ENCODE measurements around the gene SLC29A3. TPM values are rescaled to one million over a fixed set of nuclear protein-coding genes. Genes with fewer than 3 reads are reported as not detected.

The SLC29A3 gene
- total RNA-seq, 3 donors from 2014 or later (not counting 1 experiment from before 2014, with no cell fraction given): 4.0 to 6.6 (median 5.3) TPM

- ATAC-seq: no peak
- no peaks in the 10 kb centered on the region for H3K9me3 ChIP-seq (ENCODE audit: control insufficient read depth, insufficient read depth, low read length)
- H3K4me3 Mint-ChIP-seq: no peak overlapping the region
- no peaks in the 10 kb centered on the region for H3K36me3 ChIP-seq (ENCODE audit: control insufficient read depth, insufficient read depth, low read length)
- H3K4me1 ChIP-seq (ENCODE audit: control insufficient read depth, insufficient read depth, low read length): no peaks in the 10 kb centered on the region
- TF ChIP-seq CTCF (IDR thresholded peaks at IDR 0.05): no peak
- H3K27me3 ChIP-seq (ENCODE audit: control insufficient read depth, insufficient read depth, low read length): no peaks in the 10 kb centered on the region
- 84% methylated on average over 13 of the region's 13 CpGs for WGBS (ENCODE audit: insufficient coverage)
- no peaks in the 10 kb centered on the region for H3K36me3 Mint-ChIP-seq
- DNase-seq: no peak
- no peak overlapping the region for H3K27ac ChIP-seq (ENCODE audit: low read length)
- H3K27ac Mint-ChIP-seq: no peak overlapping the region
- intact Hi-C loops (cut with micrococcal nuclease): no loop called here
- no peak overlapping the region for H3K4me3 ChIP-seq (ENCODE audit: low read length)
- H3K27me3 Mint-ChIP-seq (ENCODE audit: low read depth in 2 of 2): peaks cover 7 to 16% of the 10 kb centered on the region in 2 donors
- no peaks in the 10 kb centered on the region for H3K9me3 Mint-ChIP-seq
- no peaks in the 10 kb centered on the region for H3K4me1 Mint-ChIP-seq
Measured at GRCh38 chr10:71404503-71405295, 85.6 kb downstream of the SLC29A3 start.

- TF ChIP-seq CTCF (IDR thresholded peaks at IDR 0.05): no peak
- DNase-seq (no peak), ATAC-seq (no peak)
- Mint-ChIP-seq H3K9me3 (peaks cover 2 to 9% of the 10 kb centered on the region in 2 donors), H3K4me3 (no peak overlapping the region), H3K27me3 (ENCODE audit: low read depth in 2 of 2) (peaks cover 0 to 10% of the 10 kb centered on the region in 2 donors), H3K36me3 (no peaks in the 10 kb centered on the region), H3K4me1 (no peaks in the 10 kb centered on the region), H3K27ac (no peak overlapping the region)
- no peaks in the 10 kb centered on the region for H3K4me1 ChIP-seq (ENCODE audit: control insufficient read depth, insufficient read depth, low read length)
- H3K4me3 ChIP-seq (ENCODE audit: low read length): no peak overlapping the region
- no peaks in the 10 kb centered on the region for H3K36me3 ChIP-seq (ENCODE audit: control insufficient read depth, insufficient read depth, low read length)
- no peak overlapping the region for H3K27ac ChIP-seq (ENCODE audit: low read length)
- H3K27me3 ChIP-seq (ENCODE audit: control insufficient read depth, insufficient read depth, low read length): no peaks in the 10 kb centered on the region
- no peaks in the 10 kb centered on the region for H3K9me3 ChIP-seq (ENCODE audit: control insufficient read depth, insufficient read depth, low read length)
- intact Hi-C loops (cut with micrococcal nuclease): no loop called here
- 88% methylated on average over 3 of the region's 3 CpGs for whole genome bisulfite sequencing (ENCODE audit: insufficient coverage)
Measured at GRCh38 chr10:71406878-71407277, 87.8 kb downstream of the SLC29A3 start.

GRCh38 chr10:71408436-71409225 lies 89.6 kb downstream of the SLC29A3 start:
- intact Hi-C loops (cut with micrococcal nuclease): no loop called here
- Mint-ChIP-seq H3K4me3 (no peak overlapping the region), H3K36me3 (no peaks in the 10 kb centered on the region), H3K27ac (no peak overlapping the region), H3K27me3 (ENCODE audit: low read depth in 2 of 2) (peaks cover 0 to 7% of the 10 kb centered on the region in 2 donors), H3K9me3 (peaks cover 2 to 10% of the 10 kb centered on the region in 2 donors), H3K4me1 (no peaks in the 10 kb centered on the region)
- DNase-seq (no peak), ATAC-seq (no peak)
- no peaks in the 10 kb centered on the region for H3K4me1 ChIP-seq (ENCODE audit: control insufficient read depth, insufficient read depth, low read length)
- 87% methylated on average over 9 of the region's 9 CpGs for WGBS (ENCODE audit: insufficient coverage)
- H3K27me3 ChIP-seq (ENCODE audit: control insufficient read depth, insufficient read depth, low read length): no peaks in the 10 kb centered on the region
- H3K9me3 ChIP-seq (ENCODE audit: control insufficient read depth, insufficient read depth, low read length): no peaks in the 10 kb centered on the region
- no peaks in the 10 kb centered on the region for H3K36me3 ChIP-seq (ENCODE audit: control insufficient read depth, insufficient read depth, low read length)
- H3K27ac ChIP-seq (ENCODE audit: low read length): no peak overlapping the region
- no peak for TF ChIP-seq CTCF (IDR thresholded peaks at IDR 0.05)
- no peak overlapping the region for H3K4me3 ChIP-seq (ENCODE audit: low read length)

All from natural killer cell (primary cell).